GM19043 (cell line): ENCODE results near the gene FABP6.

ENCODE experiments used
- ATAC-seq: cut with Tn5 transposase; IDR thresholded peaks from one replicate; pipeline ENCODE4 v1.9.1; 2021; ENCODE audit warnings: low read depth; ENCODE audit not compliant: unreplicated experiment

FABP6 gene

GRCh38 chr5:160287378-160288051 is 58.2 kb downstream of the FABP6 start:
- no peak for ATAC-seq
